ENCODE measurements around the gene LDB2.

The LDB2 gene

DNA sequence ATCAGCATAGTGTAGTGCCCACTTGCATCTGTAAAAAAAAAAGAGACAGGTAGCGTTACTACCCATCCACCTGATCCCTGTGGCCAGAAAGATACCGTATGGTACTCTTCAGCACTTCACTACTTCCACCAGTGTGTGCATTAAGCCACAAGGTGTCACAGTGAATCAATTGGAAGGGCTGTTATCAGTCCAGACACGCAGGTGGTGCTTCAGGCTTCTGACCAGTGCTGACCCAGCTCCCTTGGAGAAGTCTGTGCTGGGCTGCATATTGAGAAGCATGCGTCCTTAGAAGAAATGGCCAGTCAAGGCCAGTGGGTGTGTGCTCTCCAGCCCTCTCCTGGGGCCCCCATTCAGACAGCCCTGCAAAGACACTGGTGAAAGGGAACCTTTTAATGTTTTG, 10.6 kb downstream of the LDB2 start:
- no peak for DNase-seq

DNA sequence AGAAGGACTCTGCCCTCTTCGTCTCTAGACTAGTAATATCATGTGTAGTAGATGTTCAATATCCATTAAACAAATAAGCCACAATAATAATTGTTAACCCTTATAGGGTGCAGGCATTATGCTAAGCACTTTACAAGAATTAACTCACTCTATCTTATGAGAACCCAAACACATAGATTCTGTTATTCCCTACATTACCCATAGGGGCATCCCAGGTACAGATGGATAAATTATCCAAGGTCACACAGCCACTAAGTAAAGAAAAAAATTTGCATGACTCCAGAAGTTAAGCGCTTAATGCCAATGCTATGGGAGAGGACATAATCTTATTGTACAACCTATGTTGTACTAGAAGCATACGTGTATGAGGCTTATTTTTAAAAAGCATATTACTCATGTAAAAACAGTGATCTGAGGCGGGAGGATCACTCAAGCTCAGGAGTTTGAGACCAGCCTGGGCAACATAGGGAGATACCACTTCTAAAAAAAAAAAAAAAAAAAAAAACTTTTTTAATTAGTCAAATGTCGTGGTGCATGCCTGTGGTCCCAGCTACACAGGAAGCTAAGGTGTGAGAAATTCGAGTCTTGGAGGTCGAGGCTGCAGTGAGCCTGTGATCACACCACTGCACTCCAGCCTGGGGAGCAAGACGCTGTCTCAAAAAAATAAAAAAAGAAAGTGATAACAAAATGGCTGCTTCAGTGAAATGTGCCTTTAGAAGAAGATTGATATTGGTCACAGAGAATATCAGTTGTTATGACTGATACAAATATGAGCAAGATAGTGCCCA, 13.6 kb downstream of the LDB2 start:
- no peak for DNase-seq

DNA sequence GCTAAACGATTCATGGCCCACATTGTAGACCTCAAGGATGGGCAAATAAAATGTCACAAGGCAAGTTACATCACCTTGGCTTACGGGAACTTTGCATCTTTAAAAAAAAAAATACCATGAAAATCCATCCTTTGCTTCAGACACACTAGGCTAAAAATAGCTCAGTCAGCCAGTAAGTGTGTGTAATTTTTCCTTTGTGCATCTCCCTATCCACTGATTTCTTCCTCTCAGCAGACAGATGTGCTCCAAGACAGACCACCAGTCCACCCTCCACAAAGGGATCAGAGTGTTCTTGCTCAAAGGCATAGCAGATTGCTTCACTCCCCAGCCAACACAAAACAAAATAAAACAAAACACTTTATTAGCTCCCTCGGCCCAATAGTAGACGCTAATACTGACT, 14.6 kb downstream of the LDB2 start:
- DNase-seq: no peak

DNA sequence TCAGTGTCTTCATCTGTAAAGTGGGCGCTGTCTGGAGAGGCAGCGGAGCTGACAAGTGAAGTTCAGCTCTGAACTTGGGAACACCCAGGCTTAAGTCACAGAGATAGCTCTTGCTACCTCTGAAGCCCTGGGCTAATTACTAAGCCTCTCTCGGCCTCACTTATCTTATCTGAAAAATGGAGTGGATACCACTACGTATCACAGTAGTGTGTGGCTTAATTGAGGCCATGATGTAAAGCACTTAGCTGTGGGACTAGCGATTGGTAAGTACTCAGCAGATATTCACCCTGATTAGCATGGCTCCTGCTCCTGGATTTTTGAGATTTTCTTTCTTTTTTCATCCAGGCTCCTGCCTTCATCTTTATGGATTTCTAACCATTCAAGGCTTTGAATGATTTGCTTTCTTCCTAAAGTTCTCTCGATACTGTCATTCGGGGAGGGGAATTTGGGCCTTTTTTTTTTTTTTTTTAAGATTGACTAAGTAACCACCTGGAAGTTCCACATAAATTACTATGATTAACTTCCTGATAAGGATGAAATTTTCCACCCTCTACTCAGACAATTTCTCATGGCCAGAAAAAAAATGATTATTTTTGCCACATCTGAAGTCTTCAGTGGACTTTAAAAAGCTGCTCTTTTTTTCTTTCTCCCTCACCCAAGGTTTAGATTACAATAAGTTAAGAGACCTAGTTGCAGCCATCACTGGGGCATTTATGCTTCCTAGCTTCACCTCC, 17.1 kb downstream of the LDB2 start:
- DNase-seq: no peak

DNA sequence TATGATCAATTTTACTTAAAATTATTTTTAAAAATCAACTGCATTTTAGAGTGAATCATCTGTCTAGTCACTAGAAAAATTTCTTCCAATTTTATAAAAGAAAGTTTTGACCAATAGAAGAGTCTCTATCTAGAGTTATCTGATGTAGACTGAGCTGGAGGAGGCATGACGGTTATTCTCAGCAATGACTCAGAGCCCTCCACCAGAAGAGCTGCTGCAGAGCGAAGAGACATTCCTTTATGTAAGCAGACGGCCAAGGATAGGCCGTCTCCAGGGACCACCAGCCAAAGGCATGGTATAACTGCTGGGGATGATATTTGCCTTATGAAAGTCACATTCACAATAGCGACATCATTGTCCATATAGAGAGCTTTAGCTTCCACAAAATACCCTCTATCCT, 23.0 kb downstream of the LDB2 start:
- no peak for DNase-seq

DNA sequence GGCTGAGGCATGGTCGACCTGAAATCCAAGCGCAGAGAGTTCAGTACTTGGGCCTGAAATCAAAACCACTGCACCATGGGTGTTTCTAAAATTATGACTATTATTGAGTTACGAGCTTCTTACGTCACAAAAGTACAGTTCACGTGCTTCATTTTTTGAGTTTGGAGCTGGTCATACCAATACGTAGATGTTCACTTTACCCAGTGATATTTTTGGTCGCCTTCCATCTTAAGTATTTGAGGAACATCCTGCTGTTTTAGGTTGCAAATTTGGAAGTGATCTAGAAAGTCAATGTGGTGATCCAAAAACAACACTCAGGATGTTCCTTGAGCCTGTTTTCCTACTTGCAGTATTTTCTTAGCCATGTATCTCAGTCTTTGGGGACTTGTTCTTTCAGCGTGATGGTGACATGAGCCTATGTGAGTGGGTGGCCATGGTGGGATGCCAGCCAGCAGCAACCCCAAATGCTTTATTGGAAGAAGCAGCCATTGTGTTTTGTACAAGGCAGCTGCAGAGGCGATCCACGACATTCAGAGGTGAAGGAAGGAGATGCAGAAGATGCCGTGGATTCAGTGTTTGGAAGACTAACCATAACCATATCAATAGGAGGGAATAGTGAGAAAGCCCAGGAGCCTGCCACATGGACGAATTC, 28.7 kb downstream of the LDB2 start:
- DNase-seq: no peak

DNA sequence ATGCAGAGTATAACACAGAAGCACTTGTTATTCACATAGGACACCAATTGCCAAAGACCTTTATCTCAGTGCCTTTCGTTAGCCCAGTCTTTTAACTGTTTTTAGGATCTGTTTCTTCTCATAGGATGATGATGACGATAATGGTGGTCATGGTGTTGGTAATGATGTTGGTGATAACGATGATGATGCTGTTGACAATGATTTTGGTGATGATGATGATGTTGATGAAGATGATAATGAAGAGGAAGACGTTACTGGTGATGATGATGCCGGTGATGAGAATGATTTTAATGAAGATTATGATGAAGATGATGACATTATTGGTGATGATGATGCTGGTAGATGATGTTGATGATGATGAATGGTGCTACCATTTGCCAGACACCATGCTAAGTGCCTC, 29.8 kb downstream of the LDB2 start:
- DNase-seq: no peak

DNA sequence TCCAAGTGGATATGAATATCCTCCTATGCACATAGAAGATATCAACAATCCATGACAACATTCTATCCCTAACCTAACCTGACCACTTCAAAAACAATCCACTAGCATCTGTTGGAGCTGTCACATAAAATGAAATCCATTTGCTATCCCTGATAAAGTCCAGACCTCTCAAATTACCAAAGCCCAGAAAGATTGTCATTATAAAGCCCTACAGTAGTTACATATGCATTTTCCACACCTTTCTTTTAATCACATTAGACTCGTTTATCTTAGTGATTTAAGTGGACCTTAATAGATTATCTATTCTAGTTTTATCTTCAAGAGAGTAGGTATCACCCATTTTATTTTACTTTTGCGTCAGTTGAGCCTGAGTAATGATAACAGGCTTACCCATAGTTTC, 30.6 kb downstream of the LDB2 start:
- no peak for DNase-seq

DNA sequence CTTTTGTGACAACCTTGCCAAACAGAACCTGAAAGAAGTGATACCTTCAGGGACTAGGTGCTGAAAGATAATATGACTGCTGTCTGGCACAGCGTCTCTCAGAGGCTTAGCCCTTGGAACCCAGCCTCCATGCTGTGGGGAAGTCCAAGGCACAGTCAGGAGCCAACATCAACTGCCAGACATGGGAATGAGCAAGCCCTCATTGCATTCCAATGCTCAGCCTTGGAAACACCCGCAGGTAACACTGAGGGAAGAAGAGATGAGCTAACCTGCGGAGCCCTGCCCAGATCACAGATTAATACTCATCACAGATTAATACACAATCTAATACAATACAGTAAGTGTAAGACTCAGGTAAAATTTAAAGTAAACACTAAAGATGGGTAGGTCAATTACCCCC, 31.5 kb downstream of the LDB2 start:
- DNase-seq: no peak

DNA sequence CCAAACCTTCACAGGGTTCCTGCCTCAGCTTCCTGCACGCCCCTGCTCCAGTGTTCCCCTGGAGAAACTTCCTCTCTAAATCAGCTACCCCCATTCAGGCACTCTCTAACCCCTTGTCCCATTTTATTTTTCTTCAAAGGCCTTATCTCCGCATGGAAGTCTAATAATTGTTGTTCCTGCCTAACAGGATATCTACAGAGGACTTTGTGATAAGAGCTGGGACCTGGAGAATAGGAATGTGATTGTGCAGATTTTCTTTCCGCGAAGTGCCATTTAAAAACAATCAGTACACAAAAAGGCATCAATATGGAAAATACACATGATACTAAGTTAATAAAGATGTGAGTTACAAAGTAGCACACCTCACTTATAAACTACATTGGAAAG, 32.6 kb downstream of the LDB2 start:
- DNase-seq: no peak

DNA sequence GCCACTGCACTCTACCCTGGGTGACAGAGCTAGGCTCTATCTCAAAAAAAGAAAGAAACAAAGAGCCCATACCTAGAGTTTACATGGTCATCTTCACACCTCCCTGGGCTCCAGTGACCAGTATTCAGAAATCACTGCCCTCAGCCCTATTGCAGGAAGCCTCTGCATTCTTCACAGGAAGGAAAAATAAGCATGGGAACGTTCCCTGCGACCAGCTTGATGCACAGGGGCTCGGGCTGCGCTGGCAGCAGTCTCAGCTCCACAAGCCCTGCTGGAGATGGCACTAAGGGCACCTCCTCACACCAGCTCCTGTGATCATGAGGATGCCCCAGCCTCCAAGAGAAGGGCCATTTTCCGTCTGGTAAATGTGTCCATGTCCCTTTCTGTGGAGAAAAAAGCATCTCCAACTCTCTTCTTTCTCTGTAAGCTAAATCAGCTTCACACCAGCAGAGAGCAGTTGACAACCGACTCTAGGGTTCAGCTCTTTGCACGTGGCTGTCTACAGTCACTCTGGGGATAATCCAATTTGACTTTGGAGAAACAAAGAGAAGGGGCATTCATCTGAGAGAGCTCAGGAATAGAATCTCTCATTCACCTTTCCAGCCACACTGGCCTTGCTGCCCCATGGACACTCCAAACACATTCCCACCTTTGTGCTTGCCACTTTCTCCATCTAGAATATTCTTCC, 33.1 kb downstream of the LDB2 start:
- DNase-seq: no peak

DNA sequence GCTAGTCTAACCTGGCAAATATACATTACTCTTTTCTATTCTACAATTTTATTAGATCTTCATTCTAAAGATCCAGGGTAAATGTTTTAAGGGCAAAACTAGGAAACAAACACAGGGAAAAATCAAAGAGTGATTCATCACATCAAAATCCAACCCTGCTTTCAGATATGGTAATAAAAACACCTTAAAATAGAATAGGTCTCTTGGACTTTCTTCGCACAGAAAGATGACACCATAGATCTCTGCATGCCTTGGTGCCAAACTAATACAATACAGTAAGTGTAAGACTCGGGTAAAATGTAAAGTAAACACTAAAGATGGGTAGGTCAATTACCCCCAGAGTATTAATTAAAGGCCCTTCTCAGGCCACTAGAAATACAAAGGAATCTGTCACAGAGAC, 34.2 kb downstream of the LDB2 start:
- no peak for DNase-seq

DNA sequence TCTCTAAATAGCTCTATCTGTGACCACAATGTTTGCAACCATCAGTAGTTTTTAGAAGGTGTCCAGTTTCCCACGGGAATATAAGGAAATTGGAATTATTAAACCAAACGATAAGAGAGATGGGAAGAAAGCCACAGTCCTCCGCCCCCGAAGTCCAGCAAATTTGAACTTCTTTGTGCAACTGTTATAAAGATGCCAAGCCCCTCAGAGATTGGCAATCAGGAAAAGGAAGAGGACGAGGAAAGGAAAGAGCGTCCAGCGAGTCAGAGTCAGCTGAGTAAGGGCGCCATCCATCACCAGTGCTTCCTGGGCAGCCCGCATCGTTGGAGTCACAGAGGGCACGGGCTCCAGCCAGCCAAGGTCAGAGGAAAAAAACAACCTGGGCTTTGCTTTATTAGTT, 35.7 kb downstream of the LDB2 start:
- DNase-seq: no peak

DNA sequence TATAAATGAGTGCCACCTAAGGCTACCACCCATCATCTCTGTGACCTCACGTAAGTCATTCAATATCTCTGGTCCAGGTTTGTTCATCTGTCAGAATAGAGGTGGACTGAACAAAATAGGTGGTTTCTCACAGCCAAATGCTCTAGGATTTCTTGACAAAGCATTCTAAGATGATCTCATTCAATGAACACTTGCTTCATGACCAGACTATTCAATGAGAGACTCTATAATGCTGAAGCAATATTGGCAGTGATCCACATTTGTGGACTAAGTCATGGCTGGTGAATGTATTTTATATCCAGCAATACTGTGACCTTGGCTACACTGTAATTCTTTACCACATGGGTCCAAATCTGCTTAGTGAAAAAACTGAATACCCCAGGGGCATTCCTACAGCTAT, 37.9 kb downstream of the LDB2 start:
- DNase-seq: no peak

DNA sequence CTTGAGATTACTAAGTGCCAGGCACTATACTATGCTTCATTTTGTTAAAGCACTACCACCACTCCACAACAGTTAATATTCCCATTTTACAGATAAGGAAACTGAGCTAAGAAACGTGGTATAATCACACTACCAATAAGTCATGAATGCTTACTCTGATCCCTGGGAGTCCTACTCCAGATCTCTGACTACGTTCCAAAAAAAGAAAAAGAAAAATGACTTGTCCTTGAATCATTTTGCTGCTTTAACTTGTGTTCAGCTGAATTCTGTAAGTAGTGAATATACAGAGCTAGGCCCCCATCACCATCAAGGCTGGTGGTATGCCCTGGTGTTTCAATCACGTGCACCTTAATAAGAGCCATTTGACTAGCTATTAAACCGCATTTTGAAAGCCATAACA, 39.4 kb downstream of the LDB2 start:
- DNase-seq: no peak

DNA sequence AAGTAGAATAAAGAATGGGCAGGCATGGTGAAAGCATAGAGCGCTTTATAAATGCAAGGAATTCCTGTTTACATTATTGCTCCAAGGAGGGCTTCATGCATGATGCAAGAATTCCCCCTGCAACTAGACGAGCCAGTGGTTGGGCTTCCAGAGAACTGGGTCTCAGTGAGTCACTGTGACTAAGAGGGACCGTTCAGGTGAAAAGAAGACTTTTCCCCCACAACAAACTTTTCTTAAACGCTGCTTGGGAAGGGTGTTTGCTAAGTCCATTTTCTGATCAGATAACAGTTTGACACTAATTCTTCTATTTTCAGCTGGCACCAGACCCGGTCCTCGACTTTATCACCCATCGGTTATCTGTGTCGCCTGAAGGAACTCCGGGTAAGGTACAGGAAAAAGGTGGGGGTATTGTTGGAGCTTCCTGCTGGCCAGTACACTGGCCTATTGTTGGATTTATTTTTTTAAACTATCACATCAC, 40.1 kb downstream of the LDB2 start:
- DNase-seq: no peak

DNA sequence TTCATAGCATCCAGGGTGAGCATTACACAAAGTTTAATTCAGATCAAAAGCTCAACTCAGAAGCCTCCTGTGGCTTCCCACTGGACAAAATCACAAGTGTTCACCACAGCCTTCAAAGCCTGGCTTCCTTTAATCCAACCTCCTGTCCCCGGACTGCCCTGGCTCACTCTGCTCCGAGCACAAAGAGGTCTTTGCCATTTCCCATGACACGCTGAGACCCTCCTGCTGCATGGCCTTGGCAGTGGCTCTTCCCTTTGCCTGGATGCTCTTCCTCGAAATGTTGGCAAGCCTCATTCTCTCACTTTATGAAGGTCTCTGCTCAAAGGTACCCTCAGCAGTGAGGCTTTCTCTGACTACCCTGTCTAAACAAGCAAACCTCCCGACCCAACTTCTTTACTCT, 41.0 kb downstream of the LDB2 start:
- no peak for DNase-seq

DNA sequence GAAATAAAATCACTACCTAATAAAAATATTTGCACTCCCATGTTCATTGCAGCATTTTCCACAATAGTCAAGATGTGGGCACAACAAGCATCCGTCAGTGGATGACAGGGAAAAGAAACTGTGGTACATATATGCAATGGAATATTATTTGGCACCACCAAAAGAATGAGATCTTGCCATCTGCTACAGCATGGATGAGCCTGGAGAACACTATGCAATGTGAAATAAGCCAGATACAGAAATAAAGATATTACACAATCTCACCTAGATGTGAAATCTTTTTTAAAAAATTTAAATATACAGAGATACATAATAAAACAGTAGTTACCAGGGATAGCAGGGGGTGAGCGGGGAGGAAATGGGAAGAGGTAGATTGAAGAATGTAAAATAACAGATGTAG, 44.8 kb downstream of the LDB2 start:
- DNase-seq: no peak

DNA sequence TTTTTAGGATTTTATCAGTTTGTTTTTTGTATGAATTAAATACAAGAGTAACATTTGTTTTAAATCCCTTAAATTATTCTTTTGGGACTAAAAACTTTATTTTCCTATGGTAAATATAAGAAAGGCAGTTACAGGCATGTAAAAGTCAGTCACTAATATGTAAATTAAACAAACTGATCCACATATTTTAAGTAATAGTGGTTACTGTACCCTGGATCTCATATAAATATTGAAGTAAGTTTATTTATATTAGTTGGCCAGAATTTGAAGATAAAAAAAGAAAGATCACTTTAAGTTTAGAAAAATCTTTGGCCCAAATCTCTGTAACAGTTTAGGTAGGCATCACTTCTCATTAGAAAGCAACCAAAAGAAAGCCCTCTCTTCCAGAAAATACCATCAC, 45.8 kb downstream of the LDB2 start:
- no peak for DNase-seq

DNA sequence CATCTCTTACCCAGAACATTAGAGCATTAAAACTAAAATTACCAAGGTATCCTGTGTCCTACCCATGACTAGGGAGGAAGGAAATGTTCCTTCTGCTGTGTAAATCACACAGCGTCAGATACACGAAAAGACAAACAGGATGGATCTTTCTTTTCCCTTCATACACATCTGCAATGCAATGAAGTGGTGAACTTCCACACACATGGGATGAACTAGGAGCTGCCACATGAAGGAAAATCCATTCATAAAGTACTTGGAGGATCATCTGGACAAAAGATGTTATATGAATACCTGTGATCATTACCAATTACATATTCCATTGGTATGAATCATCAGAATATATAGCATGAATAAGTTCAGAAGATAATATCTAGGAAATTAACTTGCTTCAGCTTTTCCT, 46.2 kb downstream of the LDB2 start:
- no peak for DNase-seq

DNA sequence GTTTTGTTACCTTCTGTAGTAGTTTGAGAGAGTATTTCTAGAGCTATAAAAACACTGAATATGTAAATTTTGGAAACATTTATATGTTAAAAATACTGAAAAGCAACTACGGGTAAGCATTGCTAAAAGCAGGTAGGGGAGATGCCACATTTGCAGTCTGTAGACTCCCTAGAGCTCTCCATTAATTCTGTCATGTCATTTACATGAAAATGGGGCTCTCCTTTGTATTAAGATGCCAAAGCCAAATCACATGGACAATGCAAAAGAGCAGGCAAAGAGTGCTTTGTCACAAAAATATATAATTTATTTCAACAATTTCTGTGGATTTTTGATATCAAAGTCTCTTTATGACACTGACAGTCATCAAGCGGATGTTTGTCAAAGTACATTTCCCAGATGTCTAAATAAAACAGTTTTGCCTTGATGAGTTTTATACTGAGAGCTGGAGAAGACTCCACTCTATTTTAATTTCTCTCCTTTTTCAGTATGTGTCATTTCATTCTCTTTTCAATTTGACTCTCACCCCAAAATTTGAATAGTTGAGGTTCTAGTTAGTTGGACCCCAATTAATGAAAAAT, 51.8 kb downstream of the LDB2 start:
- no peak for DNase-seq

DNA sequence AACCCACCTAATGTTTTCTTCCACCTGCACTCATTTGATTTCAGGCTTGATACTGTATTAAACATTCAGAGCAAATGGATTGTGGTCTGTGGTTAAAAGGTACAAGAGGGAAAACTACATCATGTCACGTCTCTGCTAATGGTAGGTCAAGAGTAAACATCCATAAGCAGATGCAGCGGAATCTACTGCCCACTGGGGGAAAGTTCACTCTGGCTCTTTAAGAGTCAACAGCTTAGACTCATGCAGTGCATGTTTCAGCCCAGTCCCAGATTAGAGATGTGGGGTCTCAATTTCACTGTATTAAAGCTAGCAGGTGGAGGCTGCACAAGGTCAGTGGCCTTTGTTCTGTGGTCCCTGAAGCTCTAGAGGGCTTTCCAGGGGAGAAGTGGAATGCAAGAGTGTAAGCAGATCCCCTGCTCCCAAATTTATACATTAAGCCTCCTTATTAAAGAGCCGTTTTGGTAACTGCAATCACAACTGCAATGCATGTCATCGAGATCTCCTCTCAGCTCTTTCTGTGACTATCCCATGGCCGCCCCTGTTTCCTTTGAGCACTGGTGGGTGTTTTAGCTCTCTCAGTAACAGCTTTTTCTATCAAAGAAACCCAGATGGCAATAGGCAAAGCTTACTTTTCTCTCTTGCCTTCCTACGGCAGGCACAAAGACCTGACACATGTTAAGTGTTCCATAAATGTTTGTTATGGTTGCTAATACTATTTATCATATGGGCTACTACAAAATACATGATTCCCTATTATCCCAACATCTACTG, 53.4 kb downstream of the LDB2 start:
- DNase-seq: peak; percentile 25

All from right kidney (tissue), 1 donor.